SJSA1 (cell line): Measurements from ENCODE around the gene NDUFV3. TPM values are rescaled to one million over a fixed set of nuclear protein-coding genes. Genes with fewer than 3 reads are reported as not detected.
A peak's percentile ranks its signal among the peaks of the same experiment; 100 is the strongest.
"Not testable (repeated sequence)": the region's sequence is repeated elsewhere in the genome, so short reads cannot be mapped to it uniquely, and the experiment has no call there.

ENCODE experiments used
- DNase-seq, 2 experiments: peaks; one replicate each; pipeline ENCODE4 v3.0.0-alpha.2; 2015 to 2020; ENCODE audit warnings: low spot score in 2 of 2, low read depth in 1 of 2
- H3K27ac ChIP-seq: fragments of 250-450 bp; sonication (Bioruptor Pico); 2 replicates; pipeline ENCODE4 v1.5.1; 2020; ENCODE audit warnings: mild to moderate bottlenecking, moderate library complexity
- H3K27me3 ChIP-seq: fragments of 250-450 bp; sonication (Bioruptor Pico); replicated peaks from 2 replicates; pipeline ENCODE4 v1.5.1; 2020; ENCODE audit warnings: mild to moderate bottlenecking, moderate library complexity
- H3K36me3 ChIP-seq: fragments of 250-450 bp; sonication (Bioruptor Pico); 2 replicates; pipeline ENCODE4 v1.5.1; 2020; ENCODE audit warnings: mild to moderate bottlenecking
- H3K4me1 ChIP-seq: fragments of 250-450 bp; sonication (Bioruptor Pico); replicated peaks from 2 replicates; pipeline ENCODE4 v1.6.1; 2021; ENCODE audit warnings: mild to moderate bottlenecking
- H3K4me3 ChIP-seq: fragments of 250-450 bp; sonication (Bioruptor Pico); 2 replicates; pipeline ENCODE4 v1.5.1; 2020; ENCODE audit warnings: mild to moderate bottlenecking
- H3K9me3 ChIP-seq: fragments of 250-450 bp; sonication (Bioruptor Pico); replicated peaks from 2 replicates; pipeline ENCODE4 v1.5.1; 2020; ENCODE audit warnings: mild to moderate bottlenecking
- total RNA-seq: library from RNA; depleted of rRNA; stranded (reverse); fragments of >200 nt; shearing (Covaris generic); gene quantifications from 2 replicates; pipeline ENCODE4 v1.2.3, GENCODE V29; 2014

Gene NDUFV3
- total RNA-seq, 1 experiment from 2014 or later, result 54.9 TPM

DNA sequence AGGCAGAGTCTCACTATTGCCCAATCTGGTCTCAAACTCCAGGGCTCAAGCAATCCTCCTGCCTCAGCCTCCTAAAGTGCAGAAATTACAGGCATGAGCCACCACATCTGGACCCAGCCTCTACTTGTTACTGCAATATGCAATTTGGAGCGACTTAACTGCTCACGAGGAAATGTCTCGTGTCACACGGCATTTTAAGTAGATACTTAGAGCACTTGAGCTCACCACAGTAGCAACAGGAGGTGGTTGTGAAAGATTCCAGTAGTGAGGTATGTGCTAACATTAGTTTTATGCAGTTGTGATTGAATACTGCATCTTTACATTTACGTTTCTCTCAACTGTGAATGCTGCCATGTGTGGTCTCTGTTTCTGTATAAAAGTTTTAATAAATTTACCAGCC, 5.8 kb upstream of the NDUFV3 start:
- H3K27ac ChIP-seq, result no peak overlapping the region
- H3K9me3 ChIP-seq, result no peaks in the 10 kb centered on the region
- no peaks in the 10 kb centered on the region for H3K36me3 ChIP-seq
- H3K27me3 ChIP-seq, result no peaks in the 10 kb centered on the region
- DNase-seq, result no peak
- H3K4me1 ChIP-seq, result peaks cover 1% of the 10 kb centered on the region
- no peak overlapping the region for H3K4me3 ChIP-seq

DNA sequence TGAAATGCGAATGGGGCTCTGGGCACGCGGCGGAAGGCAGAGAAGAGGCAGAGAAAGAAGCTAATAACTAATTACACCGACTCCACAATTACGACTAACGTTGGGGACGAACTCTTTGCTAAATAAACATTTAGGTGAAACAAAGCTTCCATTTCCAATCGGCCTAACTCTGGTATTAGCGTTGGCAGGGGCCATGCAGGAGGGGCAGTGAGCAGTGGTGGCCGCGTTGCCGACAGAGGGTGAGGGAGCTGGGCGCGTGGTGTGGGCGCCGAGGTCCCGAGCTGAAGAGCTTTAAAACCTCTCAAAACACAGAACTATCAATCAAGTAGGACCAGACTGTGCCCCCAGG, 553 bp upstream of the NDUFV3 start:
- Histone ChIP-seq H3K27me3 (no peaks in the 10 kb centered on the region), H3K4me1 (peaks cover 5% of the 10 kb centered on the region), H3K4me3 (peak overlapping the region; percentile 83), H3K9me3 (no peaks in the 10 kb centered on the region), H3K27ac (peak overlapping the region; percentile 46), H3K36me3 (peaks cover 31% of the 10 kb centered on the region)
- DNase-seq, result no peak

GRCh38 chr21:42900446-42900845, 7.3 kb downstream of the NDUFV3 start:
- Histone ChIP-seq H3K27ac (no peak overlapping the region), H3K4me3 (no peak overlapping the region), H3K27me3 (no peaks in the 10 kb centered on the region; the same call in 1 of the 2 replicates), H3K9me3 (no peaks in the 10 kb centered on the region), H3K4me1 (no peaks in the 10 kb centered on the region), H3K36me3 (peaks cover 84% of the 10 kb centered on the region)
- no peak for DNase-seq

GRCh38 chr21:42903817-42904216, 10.7 kb downstream of the NDUFV3 start:
- Histone ChIP-seq H3K4me3 (no peak overlapping the region), H3K9me3 (no peaks in the 10 kb centered on the region), H3K36me3 (peaks cover 83% of the 10 kb centered on the region), H3K27me3 (no peaks in the 10 kb centered on the region; the same call in 1 of the 2 replicates), H3K4me1 (no peaks in the 10 kb centered on the region), H3K27ac (no peak overlapping the region)
- no peak for DNase-seq

DNA sequence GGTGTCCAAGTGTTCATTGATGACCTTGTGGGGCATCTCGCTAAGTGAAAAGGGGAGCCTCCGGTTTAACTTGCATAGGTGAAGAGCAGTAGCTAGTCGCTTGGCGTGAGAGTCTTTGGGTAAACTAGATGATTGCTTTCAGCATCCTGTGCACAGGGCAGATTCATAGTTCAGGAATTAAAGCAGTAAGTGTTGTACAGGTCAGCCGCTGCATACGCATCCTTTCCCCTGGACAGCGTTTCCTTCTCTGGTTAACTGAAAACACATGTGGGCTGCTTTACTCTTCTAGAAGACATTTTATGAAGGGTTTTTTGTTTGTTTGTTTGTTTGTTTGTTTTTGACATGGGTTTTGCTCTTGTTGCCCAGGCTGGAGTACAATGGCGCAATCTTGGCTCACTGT, 12.1 kb downstream of the NDUFV3 start:
- Histone ChIP-seq H3K4me3 (no peak overlapping the region), H3K9me3 (no peaks in the 10 kb centered on the region), H3K27me3 (no peaks in the 10 kb centered on the region; the same call in 1 of the 2 replicates), H3K27ac (no peak overlapping the region), H3K36me3 (peaks cover 83% of the 10 kb centered on the region), H3K4me1 (no peaks in the 10 kb centered on the region)
- no peak for DNase-seq

- DNase-seq, result no peak
- H3K4me1 ChIP-seq, result no peaks in the 10 kb centered on the region
- no peaks in the 10 kb centered on the region for H3K9me3 ChIP-seq
- no peak overlapping the region for H3K4me3 ChIP-seq
- no peaks in the 10 kb centered on the region; the same call in 1 of the 2 replicates for H3K27me3 ChIP-seq
- peaks cover 78% of the 10 kb centered on the region for H3K36me3 ChIP-seq
- H3K27ac ChIP-seq, result no peak overlapping the region
Observed at GRCh38 chr21:42906233-42906632, 13.1 kb downstream of the NDUFV3 start.

- not testable (repeated sequence) for H3K27ac ChIP-seq, H3K4me1 ChIP-seq, H3K27me3 ChIP-seq, DNase-seq, H3K9me3 ChIP-seq, H3K4me3 ChIP-seq
- H3K36me3 ChIP-seq, result peaks cover 72% of the 10 kb centered on the region
Observed at GRCh38 chr21:42908484-42908883, 15.4 kb downstream of the NDUFV3 start.

DNA sequence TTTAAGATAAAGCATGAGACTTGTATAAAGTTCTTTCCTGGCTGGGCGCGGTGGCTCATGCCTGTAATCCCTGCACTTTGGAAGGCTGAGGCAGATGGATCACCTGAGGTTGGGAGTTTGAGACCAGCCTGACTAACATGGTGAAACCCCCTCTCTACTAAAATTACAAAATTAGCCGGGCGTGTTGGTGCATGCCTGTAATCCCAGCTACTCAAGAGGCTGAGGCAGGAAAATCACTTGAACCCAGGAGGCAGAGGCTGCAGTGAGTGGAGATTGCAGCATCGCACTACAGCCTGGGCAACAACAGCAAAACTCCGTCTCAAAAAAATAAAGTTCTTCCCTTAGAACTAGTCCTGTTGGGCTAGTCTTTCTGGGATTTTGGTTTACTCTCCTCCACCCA, 18.8 kb downstream of the NDUFV3 start:
- H3K4me3 ChIP-seq, H3K27me3 ChIP-seq, H3K4me1 ChIP-seq, DNase-seq, H3K9me3 ChIP-seq, H3K27ac ChIP-seq: not testable (repeated sequence)
- peaks cover 42% of the 10 kb centered on the region for H3K36me3 ChIP-seq

DNA sequence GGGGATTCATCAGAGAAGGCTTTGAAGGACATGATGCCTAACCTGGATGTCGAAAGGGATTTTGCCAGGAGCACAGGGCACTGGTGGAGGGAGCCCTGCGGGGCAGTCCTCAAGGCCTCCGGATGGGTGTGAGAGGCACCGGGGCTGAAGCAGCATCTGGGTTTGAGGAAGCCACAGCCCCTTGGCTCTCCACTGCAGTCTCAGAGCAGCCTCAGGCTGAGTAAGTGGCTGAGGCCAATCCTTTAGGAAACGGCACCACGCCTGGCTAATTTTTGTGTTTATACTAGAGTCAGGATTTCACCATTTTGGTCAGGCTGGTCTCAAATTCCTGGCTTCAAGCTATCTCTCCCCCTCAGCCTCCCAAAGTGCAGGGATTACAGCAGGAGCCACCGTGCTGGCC, 20.4 kb downstream of the NDUFV3 start:
- Histone ChIP-seq H3K4me1 (peaks cover 5% of the 10 kb centered on the region; the same call in 1 of the 2 replicates), H3K27ac (no peak overlapping the region), H3K9me3 (no peaks in the 10 kb centered on the region), H3K27me3 (no peaks in the 10 kb centered on the region), H3K36me3 (peaks cover 33% of the 10 kb centered on the region), H3K4me3 (no peak overlapping the region)
- DNase-seq, result no peak

GRCh38 chr21:42918291-42918690, 25.2 kb downstream of the NDUFV3 start:
- Histone ChIP-seq H3K4me1 (peaks cover 5% of the 10 kb centered on the region; the same call in 1 of the 2 replicates), H3K27me3 (no peaks in the 10 kb centered on the region), H3K4me3 (no peak overlapping the region), H3K27ac (no peak overlapping the region), H3K9me3 (no peaks in the 10 kb centered on the region), H3K36me3 (peaks cover 3% of the 10 kb centered on the region; the same call in 1 of the 2 replicates)
- DNase-seq, result no peak

GRCh38 chr21:42921927-42922326, 28.8 kb downstream of the NDUFV3 start:
- peaks cover 9% of the 10 kb centered on the region for H3K4me1 ChIP-seq
- no peak overlapping the region for H3K27ac ChIP-seq
- H3K27me3 ChIP-seq, result no peaks in the 10 kb centered on the region
- H3K4me3 ChIP-seq, result no peak overlapping the region
- H3K9me3 ChIP-seq, result no peaks in the 10 kb centered on the region
- DNase-seq, result no peak
- H3K36me3 ChIP-seq, result no peaks in the 10 kb centered on the region

DNA sequence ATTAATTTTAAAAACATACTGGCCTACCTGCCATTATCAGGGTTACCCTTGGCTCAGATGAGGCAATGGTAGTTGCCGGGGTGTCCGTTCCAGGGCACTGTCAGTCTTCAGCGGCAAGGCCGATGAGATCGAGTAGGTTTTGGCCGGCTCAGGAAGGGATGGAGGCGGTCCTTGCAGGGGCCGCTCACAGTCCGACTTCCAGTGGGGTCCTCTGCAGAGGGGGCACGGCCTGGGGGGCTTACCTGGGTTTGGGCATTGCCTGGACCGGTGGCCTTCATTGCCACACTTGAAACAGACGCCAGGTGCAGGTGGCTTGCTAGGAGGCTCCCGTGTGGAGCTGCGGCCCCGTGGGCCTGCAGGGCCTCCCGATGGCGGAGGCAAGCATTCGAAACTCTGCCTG, 29.8 kb downstream of the NDUFV3 start:
- Histone ChIP-seq H3K4me1 (peaks cover 19% of the 10 kb centered on the region), H3K27me3 (no peaks in the 10 kb centered on the region), H3K36me3 (no peaks in the 10 kb centered on the region), H3K9me3 (no peaks in the 10 kb centered on the region), H3K4me3 (no peak overlapping the region), H3K27ac (no peak overlapping the region)
- DNase-seq, result no peak

DNA sequence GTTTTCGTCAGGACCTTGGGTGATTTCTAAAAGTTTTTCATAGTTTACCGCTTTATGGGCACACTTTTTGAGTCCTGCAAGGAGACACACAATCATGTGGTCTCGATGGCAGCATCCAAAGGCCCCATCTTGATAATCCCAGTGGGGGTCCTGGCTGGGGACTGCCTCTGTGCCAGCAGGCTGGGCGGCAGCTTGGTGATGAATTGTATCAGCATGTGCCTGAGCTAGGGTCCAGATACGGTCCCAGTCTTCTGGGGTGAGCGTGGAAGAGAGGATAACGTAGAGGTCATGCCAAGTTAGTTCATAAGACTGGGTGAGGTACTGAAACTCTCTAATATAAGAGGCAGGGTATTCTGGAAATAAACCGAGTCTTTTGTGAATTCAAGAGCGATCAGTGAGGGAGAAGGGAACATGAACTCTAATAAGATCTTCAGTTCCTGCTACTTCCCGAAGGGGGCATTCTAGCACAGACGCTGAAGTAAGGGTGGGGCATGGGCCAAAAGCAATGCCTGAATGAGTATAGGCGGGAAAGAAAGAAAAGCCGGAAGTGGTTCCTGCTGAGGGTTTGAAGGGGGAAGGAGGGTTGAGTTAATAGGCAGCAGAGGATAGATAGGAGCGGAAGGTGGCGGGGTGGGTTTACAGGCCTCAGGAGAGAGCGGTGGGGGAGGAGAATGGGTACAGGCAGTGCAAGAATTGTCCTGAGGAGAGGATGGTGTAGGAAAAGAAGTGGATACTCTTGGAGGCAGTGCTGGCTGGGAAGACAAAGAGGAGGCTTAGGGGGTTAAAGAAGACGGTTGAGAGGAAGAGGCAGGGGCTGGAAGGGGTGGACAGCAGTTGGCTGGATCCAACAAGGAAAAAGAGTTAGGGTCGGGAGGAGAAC, 30.7 kb downstream of the NDUFV3 start:
- H3K9me3 ChIP-seq, result no peaks in the 10 kb centered on the region
- H3K27ac ChIP-seq, result peak overlapping the region; percentile 35
- no peaks in the 10 kb centered on the region for H3K36me3 ChIP-seq
- H3K4me1 ChIP-seq, result peaks cover 22% of the 10 kb centered on the region
- H3K27me3 ChIP-seq, result no peaks in the 10 kb centered on the region
- DNase-seq, result peak; percentile 89 to 91
- H3K4me3 ChIP-seq, result no peak overlapping the region

GRCh38 chr21:42924433-42924751, 31.3 kb downstream of the NDUFV3 start:
- Histone ChIP-seq H3K4me3 (no peak overlapping the region), H3K36me3 (no peaks in the 10 kb centered on the region), H3K4me1 (peaks cover 22% of the 10 kb centered on the region), H3K27ac (peak overlapping the region; percentile 35), H3K9me3 (no peaks in the 10 kb centered on the region), H3K27me3 (no peaks in the 10 kb centered on the region)
- no peak for DNase-seq
